Osteocyte (in vitro differentiated cells): Measurements from ENCODE around the gene DPP10. TPM values are rescaled to one million over a fixed set of nuclear protein-coding genes. Genes with fewer than 3 reads are reported as not detected.

Experiments used
- DNase-seq: peaks from one replicate; pipeline ENCODE4 v3.0.0; 2021; ENCODE audit warnings: mixed read lengths; ENCODE audit not compliant: unreplicated experiment; ENCODE audit errors: extremely low spot score
- H3K27ac Mint-ChIP-seq: one replicate; pipeline ENCODE4 v1.8.0; 2021; ENCODE audit warnings: mild to moderate bottlenecking, mixed read lengths; ENCODE audit not compliant: unreplicated experiment
- H3K27me3 Mint-ChIP-seq: one replicate; pipeline ENCODE4 v1.8.0; 2021; ENCODE audit warnings: mixed read lengths; ENCODE audit not compliant: unreplicated experiment
- H3K36me3 Mint-ChIP-seq: one replicate; pipeline ENCODE4 v1.8.0; 2021; ENCODE audit warnings: mixed read lengths; ENCODE audit not compliant: unreplicated experiment
- H3K4me1 Mint-ChIP-seq: one replicate; pipeline ENCODE4 v1.8.0; 2021; ENCODE audit warnings: mixed read lengths; ENCODE audit not compliant: unreplicated experiment
- H3K4me3 Mint-ChIP-seq: one replicate; pipeline ENCODE4 v1.8.0; 2021; ENCODE audit warnings: mild to moderate bottlenecking, moderate library complexity, mixed read lengths; ENCODE audit not compliant: unreplicated experiment
- H3K9me3 Mint-ChIP-seq: one replicate; pipeline ENCODE4 v1.8.0; 2021; ENCODE audit warnings: mixed read lengths; ENCODE audit not compliant: unreplicated experiment
- CTCF ChIP-seq: fragments of 200-600 bp; sonication (generic); IDR thresholded peaks from 2 replicates; pipeline ENCODE4 v1.5.0; 2021; ENCODE audit warnings: antibody characterized with exemption, mild to moderate bottlenecking, moderate library complexity
- total RNA-seq: library from RNA; stranded (reverse); gene quantifications from 2 replicates; pipeline ENCODE4 v1.2.1, GENCODE V29; 2021

The DPP10 gene
- total RNA-seq, 1 donor from 2014 or later: not detected

GRCh38 chr2:114769991-114770390 is 327.6 kb downstream of the DPP10 start:
- H3K27me3 Mint-ChIP-seq: no peaks in the 10 kb centered on the region
- no peak for TF ChIP-seq CTCF
- peaks cover 6% of the 10 kb centered on the region for H3K9me3 Mint-ChIP-seq
- H3K4me1 Mint-ChIP-seq: no peaks in the 10 kb centered on the region
- no peak overlapping the region for H3K27ac Mint-ChIP-seq
- no peak for DNase-seq
- H3K4me3 Mint-ChIP-seq: no peak overlapping the region
- no peaks in the 10 kb centered on the region for H3K36me3 Mint-ChIP-seq

- Mint-ChIP-seq H3K4me1 (no peaks in the 10 kb centered on the region), H3K4me3 (no peak overlapping the region), H3K27ac (no peak overlapping the region), H3K27me3 (no peaks in the 10 kb centered on the region), H3K9me3 (no peaks in the 10 kb centered on the region), H3K36me3 (no peaks in the 10 kb centered on the region)
- no peak for DNase-seq
- no peak for TF ChIP-seq CTCF
Observed at GRCh38 chr2:114784046-114784445, 341.6 kb downstream of the DPP10 start.

GRCh38 chr2:114784890-114785583 is 342.6 kb downstream of the DPP10 start:
- Mint-ChIP-seq H3K9me3 (no peaks in the 10 kb centered on the region), H3K4me1 (no peaks in the 10 kb centered on the region), H3K27ac (no peak overlapping the region), H3K36me3 (no peaks in the 10 kb centered on the region), H3K27me3 (no peaks in the 10 kb centered on the region), H3K4me3 (no peak overlapping the region)
- TF ChIP-seq CTCF: no peak
- no peak for DNase-seq

- Mint-ChIP-seq H3K9me3 (no peaks in the 10 kb centered on the region), H3K27ac (no peak overlapping the region), H3K4me3 (no peak overlapping the region), H3K4me1 (no peaks in the 10 kb centered on the region), H3K36me3 (no peaks in the 10 kb centered on the region), H3K27me3 (no peaks in the 10 kb centered on the region)
- TF ChIP-seq CTCF: no peak
- DNase-seq: no peak
Observed at GRCh38 chr2:114786901-114787300, 344.5 kb downstream of the DPP10 start.

- TF ChIP-seq CTCF: no peak
- H3K4me3 Mint-ChIP-seq: no peak overlapping the region
- no peaks in the 10 kb centered on the region for H3K4me1 Mint-ChIP-seq
- no peaks in the 10 kb centered on the region for H3K36me3 Mint-ChIP-seq
- H3K27me3 Mint-ChIP-seq: no peaks in the 10 kb centered on the region
- no peak overlapping the region for H3K27ac Mint-ChIP-seq
- no peaks in the 10 kb centered on the region for H3K9me3 Mint-ChIP-seq
- no peak for DNase-seq
Observed at GRCh38 chr2:114787486-114787885, 345.0 kb downstream of the DPP10 start.
